CD1c-positive myeloid dendritic cell (primary cell): ENCODE results near the gene RYK.

Experiments used
- DNase-seq: peaks from one replicate; pipeline ENCODE4 v3.0.0-alpha.2; 2016; ENCODE audit errors: extremely low spot score

The RYK gene

GRCh38 chr3:134149286-134149685 lies 101.4 kb downstream of the RYK start:
- DNase-seq, result no peak

- DNase-seq, result no peak
These were observed 102.1 kb downstream of the RYK start for GRCh38 chr3:134148534-134148933.

- no peak for DNase-seq
These were observed 103.2 kb downstream of the RYK start for GRCh38 chr3:134147411-134147810.

GRCh38 chr3:134146666-134147065 lies 104.0 kb downstream of the RYK start:
- no peak for DNase-seq

- DNase-seq, result no peak
These were observed 105.5 kb downstream of the RYK start for GRCh38 chr3:134145183-134145582.

- DNase-seq, result no peak
These were observed 106.0 kb downstream of the RYK start for GRCh38 chr3:134144694-134145093.

GRCh38 chr3:134143828-134144401 lies 106.7 kb downstream of the RYK start:
- no peak for DNase-seq

- no peak for DNase-seq
These were observed 114.1 kb downstream of the RYK start for GRCh38 chr3:134136604-134137003.

GRCh38 chr3:134134698-134135415 lies 115.8 kb downstream of the RYK start:
- DNase-seq, result no peak

GRCh38 chr3:134134240-134134639 lies 116.4 kb downstream of the RYK start:
- DNase-seq, result no peak

- DNase-seq, result no peak
These were observed 117.7 kb downstream of the RYK start for GRCh38 chr3:134132961-134133360.

- no peak for DNase-seq
These were observed 124.5 kb downstream of the RYK start for GRCh38 chr3:134126153-134126552.

GRCh38 chr3:134114726-134115125 lies 135.9 kb downstream of the RYK start:
- no peak for DNase-seq

- DNase-seq, result no peak
These were observed 139.0 kb downstream of the RYK start for GRCh38 chr3:134111616-134112015.

GRCh38 chr3:134110963-134111362 lies 139.7 kb downstream of the RYK start:
- no peak for DNase-seq
